ENCODE measurements around the gene DESI1. TPM values are rescaled to one million over a fixed set of nuclear protein-coding genes. Genes with fewer than 3 reads are reported as not detected.
A peak's percentile ranks its signal among the peaks of the same experiment; 100 is the strongest.
"Not testable (repeated sequence)": the region's sequence is repeated elsewhere in the genome, so short reads cannot be mapped to it uniquely, and the experiment has no call there.

DESI1 gene
- total RNA-seq, 1 donor from 2014 or later = 17.9 TPM

- FAIRE-seq = not testable (repeated sequence)
Measured at GRCh38 chr22:41637623-41638022, 16.8 kb upstream of the DESI1 start.

GRCh38 chr22:41636467-41636866 is 15.6 kb upstream of the DESI1 start:
- FAIRE-seq (no peak), DNase-seq (ENCODE audit: low spot score in 2 of 2) (no peak)

More at GRCh38 chr22:41637623-41638022, 16.8 kb upstream of the DESI1 start:
- DNase-seq (ENCODE audit: low spot score in 2 of 2) = not testable (repeated sequence)

- DNase-seq (ENCODE audit: low spot score in 2 of 2); FAIRE-seq: not testable (repeated sequence)
Measured at GRCh38 chr22:41634610-41635009, 13.8 kb upstream of the DESI1 start.

GRCh38 chr22:41631615-41632014 is 10.8 kb upstream of the DESI1 start:
- DNase-seq (ENCODE audit: low spot score in 2 of 2); FAIRE-seq: not testable (repeated sequence)

GRCh38 chr22:41631115-41631514 is 10.3 kb upstream of the DESI1 start:
- FAIRE-seq; DNase-seq (ENCODE audit: low spot score in 2 of 2): not testable (repeated sequence)

GRCh38 chr22:41625577-41625976 is 4.7 kb upstream of the DESI1 start:
- DNase-seq (ENCODE audit: low spot score in 2 of 2) = no peak
- FAIRE-seq = no peak

- no peak for DNase-seq (ENCODE audit: low spot score in 2 of 2)
Measured at GRCh38 chr22:41621911-41622179, 1.0 kb upstream of the DESI1 start.

GRCh38 chr22:41621099-41621910 is 462 bp upstream of the DESI1 start, which contains the start of gene XRCC6:
TSS of gene XRCC6 (plus strand) at chr22:41621295. CDS start at chr22:41622005, 710 bp downstream.
- DNase-seq (ENCODE audit: low spot score in 2 of 2) (peak; percentile 99 to 100), FAIRE-seq (peak; percentile 24)

More at GRCh38 chr22:41621911-41622179, 1.0 kb upstream of the DESI1 start:
- no peak for FAIRE-seq

- DNase-seq (ENCODE audit: low spot score in 2 of 2) (peak in 1 of 2 donors; percentile 34), FAIRE-seq (no peak)
Measured at GRCh38 chr22:41619979-41620588, 759 bp downstream of the DESI1 start.

- DNase-seq (ENCODE audit: low spot score in 2 of 2) (no peak), FAIRE-seq (no peak)
Measured at GRCh38 chr22:41613456-41613855, 7.4 kb downstream of the DESI1 start.

- DNase-seq (ENCODE audit: low spot score in 2 of 2) (no peak), FAIRE-seq (no peak)
Measured at GRCh38 chr22:41612603-41613306, 8.1 kb downstream of the DESI1 start.

GRCh38 chr22:41608386-41608785 is 12.5 kb downstream of the DESI1 start:
- no peak for DNase-seq (ENCODE audit: low spot score in 2 of 2)
- FAIRE-seq = no peak

GRCh38 chr22:41603873-41604332 is 16.9 kb downstream of the DESI1 start:
- no peak for FAIRE-seq
- DNase-seq (ENCODE audit: low spot score in 2 of 2) = no peak

GRCh38 chr22:41600976-41601375 is 19.9 kb downstream of the DESI1 start:
- DNase-seq (ENCODE audit: low spot score in 2 of 2) = no peak
- no peak for FAIRE-seq

GRCh38 chr22:41598891-41599635 is 21.8 kb downstream of the DESI1 start:
- DNase-seq (ENCODE audit: low spot score in 2 of 2) = no peak
- no peak for FAIRE-seq

- DNase-seq (ENCODE audit: low spot score in 2 of 2) = no peak
- FAIRE-seq = no peak
Measured at GRCh38 chr22:41598081-41598480, 22.8 kb downstream of the DESI1 start.

- DNase-seq (ENCODE audit: low spot score in 2 of 2) (no peak), FAIRE-seq (no peak)
Measured at GRCh38 chr22:41597635-41597953, 23.2 kb downstream of the DESI1 start.

GRCh38 chr22:41596776-41597634 is 23.8 kb downstream of the DESI1 start:
- FAIRE-seq (no peak), DNase-seq (ENCODE audit: low spot score in 2 of 2) (peak; percentile 61 to 71)

- FAIRE-seq (no peak), DNase-seq (ENCODE audit: low spot score in 2 of 2) (no peak)
Measured at GRCh38 chr22:41595703-41596102, 25.1 kb downstream of the DESI1 start.

All from frontal cortex (tissue), 4 donors.